Measurements from ENCODE around the gene MCM3. TPM values are rescaled to one million over a fixed set of nuclear protein-coding genes. Genes with fewer than 3 reads are reported as not detected.

MCM3 gene
- polyA plus RNA-seq, 1 donor from 2014 or later = 8.6 TPM

GRCh38 chr6:52230685-52231084 is 53.9 kb downstream of the MCM3 start:
- Histone ChIP-seq H3K9me2 (ENCODE audit: insufficient read depth, low read length) (no peaks in the 10 kb centered on the region), H2AFZ (ENCODE audit: low read depth, low read length) (no peak overlapping the region)

GRCh38 chr6:52227495-52227894 is 57.0 kb downstream of the MCM3 start:
- Histone ChIP-seq H3K27me3 (ENCODE audit: insufficient read depth, low read depth, low read length) (no peaks in the 10 kb centered on the region), H3K9me3 (ENCODE audit: low read length) (no peaks in the 10 kb centered on the region), H3K9ac (ENCODE audit: low read length) (no peak overlapping the region), H3F3A (ENCODE audit: insufficient read depth, low read length, poor library complexity, severe bottlenecking) (no peaks in the 10 kb centered on the region), H4K20me1 (ENCODE audit: insufficient read depth) (no peaks in the 10 kb centered on the region), H3K9me2 (ENCODE audit: insufficient read depth, low read length) (no peaks in the 10 kb centered on the region), H3K79me2 (replicated peaks; ENCODE audit: insufficient read depth, low read length) (no peaks in the 10 kb centered on the region), H3K4me3 (ENCODE audit: low read length) (no peak overlapping the region), H3K4me2 (ENCODE audit: low read length) (no peak overlapping the region), H3K36me3 (ENCODE audit: insufficient read depth, low read length) (no peaks in the 10 kb centered on the region), H2AFZ (ENCODE audit: low read depth, low read length) (no peak overlapping the region), H3K27ac (ENCODE audit: low read length) (no peak overlapping the region)
- no peak for TF ChIP-seq REST (IDR thresholded peaks at IDR 0.05; ENCODE audit: borderline replicate concordance)
- TF ChIP-seq SMC3 (conservative IDR thresholded peaks at IDR 0.05; ENCODE audit: poor library complexity) = no peak
- no peak for TF ChIP-seq EZH2 (IDR thresholded peaks at IDR 0.05; ENCODE audit: borderline replicate concordance, insufficient read depth, low read length, poor library complexity, severe bottlenecking)
- no peak for TF ChIP-seq EP300 (conservative IDR thresholded peaks at IDR 0.05; ENCODE audit: poor library complexity, severe bottlenecking)
- TF ChIP-seq RAD21 (conservative IDR thresholded peaks at IDR 0.05) = no peak

More at GRCh38 chr6:52230685-52231084, 53.9 kb downstream of the MCM3 start:
- Histone ChIP-seq H3K9me3 (ENCODE audit: low read length) (no peaks in the 10 kb centered on the region), H3K27ac (ENCODE audit: low read length) (no peak overlapping the region), H3K79me2 (replicated peaks; ENCODE audit: insufficient read depth, low read length) (no peaks in the 10 kb centered on the region), H3F3A (ENCODE audit: insufficient read depth, low read length, poor library complexity, severe bottlenecking) (no peaks in the 10 kb centered on the region), H3K9ac (ENCODE audit: low read length) (no peak overlapping the region), H3K27me3 (ENCODE audit: insufficient read depth, low read depth, low read length) (no peaks in the 10 kb centered on the region), H3K4me3 (ENCODE audit: low read length) (no peak overlapping the region), H3K36me3 (ENCODE audit: insufficient read depth, low read length) (no peaks in the 10 kb centered on the region), H3K4me2 (ENCODE audit: low read length) (no peak overlapping the region), H4K20me1 (ENCODE audit: insufficient read depth) (no peaks in the 10 kb centered on the region)
- TF ChIP-seq REST (IDR thresholded peaks at IDR 0.05; ENCODE audit: borderline replicate concordance) (no peak), TAF1 (IDR thresholded peaks at IDR 0.05; ENCODE audit: low read depth) (no peak), SMC3 (conservative IDR thresholded peaks at IDR 0.05; ENCODE audit: poor library complexity) (no peak), CTCF (IDR thresholded peaks at IDR 0.05; ENCODE audit: poor library complexity, severe bottlenecking) (no peak), POLR2AphosphoS5 (IDR thresholded peaks at IDR 0.05) (no peak), EP300 (conservative IDR thresholded peaks at IDR 0.05; ENCODE audit: poor library complexity, severe bottlenecking) (no peak), EZH2 (IDR thresholded peaks at IDR 0.05; ENCODE audit: borderline replicate concordance, insufficient read depth, low read length, poor library complexity, severe bottlenecking) (no peak), MXI1 (conservative IDR thresholded peaks at IDR 0.05; ENCODE audit: poor library complexity, severe bottlenecking) (no peak), RAD21 (conservative IDR thresholded peaks at IDR 0.05) (no peak)
